Fibroblast of lung (primary cell): ENCODE data around the gene EXOC3L2.

Experiments
- EZH2 ChIP-seq: IDR thresholded peaks from 2 replicates; pipeline ENCODE4 v1.5.1; 2012; ENCODE audit warnings: low read length, control low read depth, mild to moderate bottlenecking; ENCODE audit errors: missing control alignments
- TF ChIP-seq, protein P1 (sequence below), 2 donors: IDR thresholded peaks in 1 of 2; conservative IDR thresholded peaks in 1 of 2; 1 replicate in 1 of 2; 2 replicates in 1 of 2; pipeline ENCODE4 v1.5.1; 2011 to 2012; ENCODE audit warnings: low read length in 2 of 2, control low read depth in 1 of 2, inconsistent platforms in 1 of 2, low read depth in 1 of 2, mild to moderate bottlenecking in 1 of 2

DNA sequence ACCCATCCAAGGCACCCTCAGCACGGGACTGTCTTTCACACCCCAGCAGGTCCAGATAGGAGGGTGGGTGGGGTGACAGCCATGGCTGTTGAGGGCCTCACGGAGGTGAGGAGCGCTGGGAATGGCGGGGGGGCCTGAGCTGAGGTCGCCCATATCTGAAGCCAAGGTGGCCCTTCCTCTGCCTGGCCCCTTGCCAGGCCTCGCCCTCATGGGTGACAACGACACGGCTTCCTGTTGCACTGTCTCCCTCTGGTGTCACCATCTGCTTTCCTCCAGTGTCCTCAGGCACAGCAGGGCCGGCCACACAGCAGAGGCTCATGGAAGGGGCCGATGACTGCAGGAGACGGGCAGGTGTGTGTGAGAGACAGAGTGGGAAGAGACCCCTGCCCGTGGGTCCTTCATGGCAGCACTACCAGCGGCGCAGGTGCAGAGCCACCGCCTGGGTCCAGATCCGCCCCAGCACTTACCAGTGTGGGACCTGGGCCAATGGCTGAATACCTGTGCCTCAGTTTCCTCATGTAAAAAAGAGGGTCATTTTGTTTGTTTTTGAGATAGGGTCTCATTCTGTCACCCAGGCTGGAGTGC is 76.3 kb downstream of the EXOC3L2 start:
- no peak for TF ChIP-seq EZH2
- TF ChIP-seq, protein P1, sequence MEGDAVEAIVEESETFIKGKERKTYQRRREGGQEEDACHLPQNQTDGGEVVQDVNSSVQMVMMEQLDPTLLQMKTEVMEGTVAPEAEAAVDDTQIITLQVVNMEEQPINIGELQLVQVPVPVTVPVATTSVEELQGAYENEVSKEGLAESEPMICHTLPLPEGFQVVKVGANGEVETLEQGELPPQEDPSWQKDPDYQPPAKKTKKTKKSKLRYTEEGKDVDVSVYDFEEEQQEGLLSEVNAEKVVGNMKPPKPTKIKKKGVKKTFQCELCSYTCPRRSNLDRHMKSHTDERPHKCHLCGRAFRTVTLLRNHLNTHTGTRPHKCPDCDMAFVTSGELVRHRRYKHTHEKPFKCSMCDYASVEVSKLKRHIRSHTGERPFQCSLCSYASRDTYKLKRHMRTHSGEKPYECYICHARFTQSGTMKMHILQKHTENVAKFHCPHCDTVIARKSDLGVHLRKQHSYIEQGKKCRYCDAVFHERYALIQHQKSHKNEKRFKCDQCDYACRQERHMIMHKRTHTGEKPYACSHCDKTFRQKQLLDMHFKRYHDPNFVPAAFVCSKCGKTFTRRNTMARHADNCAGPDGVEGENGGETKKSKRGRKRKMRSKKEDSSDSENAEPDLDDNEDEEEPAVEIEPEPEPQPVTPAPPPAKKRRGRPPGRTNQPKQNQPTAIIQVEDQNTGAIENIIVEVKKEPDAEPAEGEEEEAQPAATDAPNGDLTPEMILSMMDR (conservative IDR thresholded peaks at IDR 0.05 in 1 of 2, IDR thresholded peaks at IDR 0.05 in 1 of 2; ENCODE audit: low read depth in 1 of 2, low read length in 2 of 2): no peak
